Karpas-422 (cell line): Measurements from ENCODE around the gene CLDN8. TPM values are rescaled to one million over a fixed set of nuclear protein-coding genes. Genes with fewer than 3 reads are reported as not detected.
A peak's percentile ranks its signal among the peaks of the same experiment; 100 is the strongest.

Experiments used
- DNase-seq: peaks from one replicate; pipeline ENCODE4 v3.0.0-alpha.2; 2015
- H2AFZ ChIP-seq: fragments of 200-600 bp; sonication (generic); 2 replicates; pipeline ENCODE4 v1.6.1; 2014; ENCODE audit warnings: antibody characterized with exemption, low read length, mixed read lengths
- H3K27ac ChIP-seq: fragments of 200-600 bp; sonication (generic); 2 replicates; pipeline ENCODE4 v1.5.1; 2014; ENCODE audit warnings: mild to moderate bottlenecking, low read length, moderate library complexity
- H3K27me3 ChIP-seq: fragments of 200-600 bp; sonication (generic); 2 replicates; pipeline ENCODE4 v1.6.1; 2014; ENCODE audit warnings: low read length, mixed read lengths
- H3K36me3 ChIP-seq: fragments of 200-600 bp; sonication (generic); 2 replicates; pipeline ENCODE4 v1.6.1; 2014; ENCODE audit warnings: low read length, mixed read lengths; ENCODE audit not compliant: insufficient read depth
- H3K4me1 ChIP-seq: fragments of 200-600 bp; sonication (generic); 2 replicates; pipeline ENCODE4 v1.6.1; 2014; ENCODE audit warnings: mild to moderate bottlenecking, low read length, mixed read lengths
- H3K4me2 ChIP-seq: fragments of 200-600 bp; sonication (generic); 2 replicates; pipeline ENCODE4 v1.6.1; 2014; ENCODE audit warnings: low read length, low read depth, mild to moderate bottlenecking; ENCODE audit not compliant: poor library complexity, severe bottlenecking
- H3K4me3 ChIP-seq: fragments of 200-600 bp; sonication (generic); 2 replicates; pipeline ENCODE4 v1.5.1; 2014; ENCODE audit warnings: mild to moderate bottlenecking, antibody characterized with exemption, low read length, mixed read lengths
- H3K79me2 ChIP-seq: fragments of 200-600 bp; sonication (generic); 2 replicates; pipeline ENCODE4 v1.6.1; 2014; ENCODE audit warnings: mild to moderate bottlenecking, low read length, mixed read lengths
- H3K9ac ChIP-seq: fragments of 200-600 bp; sonication (generic); 2 replicates; pipeline ENCODE4 v1.6.0; 2014; ENCODE audit warnings: low read length
- H3K9me2 ChIP-seq: fragments of 200-600 bp; sonication (generic), shearing (Covaris generic); replicated peaks from 2 replicates; pipeline ENCODE4 v1.6.0; 2014; ENCODE audit warnings: mild to moderate bottlenecking, low read length, moderate library complexity; ENCODE audit not compliant: insufficient read depth
- H3K9me3 ChIP-seq: fragments of 300-700, 200-600 bp; sonication (generic); 2 replicates; pipeline ENCODE4 v1.6.1; 2014; ENCODE audit warnings: low read length, mixed read lengths
- H4K20me1 ChIP-seq: fragments of 200-600 bp; sonication (generic); 2 replicates; pipeline ENCODE4 v1.6.1; 2014; ENCODE audit warnings: mild to moderate bottlenecking, antibody characterized with exemption, low read length, low read depth; ENCODE audit not compliant: insufficient read depth
- total RNA-seq: library from RNA; depleted of rRNA; stranded (reverse); fragments of >200 nt; shearing (Covaris generic); gene quantifications from 2 replicates; pipeline ENCODE4 v1.2.3, GENCODE V29; 2014; ENCODE audit warnings: low replicate concordance

Gene CLDN8
- total RNA-seq, 1 experiment from 2014 or later = not detected

- Histone ChIP-seq H3K27ac (no peak overlapping the region), H3K4me2 (no peak overlapping the region), H3K27me3 (no peaks in the 10 kb centered on the region), H3K9me2 (no peaks in the 10 kb centered on the region), H2AFZ (no peak overlapping the region), H3K4me1 (no peaks in the 10 kb centered on the region), H3K36me3 (no peaks in the 10 kb centered on the region), H3K79me2 (no peaks in the 10 kb centered on the region), H3K9me3 (no peaks in the 10 kb centered on the region), H3K9ac (no peak overlapping the region), H4K20me1 (no peaks in the 10 kb centered on the region), H3K4me3 (no peak overlapping the region)
- DNase-seq = no peak
Measured at GRCh38 chr21:30227128-30227527, 11.2 kb upstream of the CLDN8 start.

- H3K27ac ChIP-seq = no peak overlapping the region
- H3K79me2 ChIP-seq = no peaks in the 10 kb centered on the region
- H3K27me3 ChIP-seq = 0 out of 2 replicates have a peak, but pooled peaks cover 3% of the 10 kb centered on the region
- H3K9ac ChIP-seq = no peak overlapping the region
- no peak overlapping the region for H3K4me3 ChIP-seq
- H3K9me2 ChIP-seq = no peaks in the 10 kb centered on the region
- no peaks in the 10 kb centered on the region for H3K9me3 ChIP-seq
- H2AFZ ChIP-seq = no peak overlapping the region
- no peaks in the 10 kb centered on the region for H3K4me1 ChIP-seq
- no peaks in the 10 kb centered on the region for H4K20me1 ChIP-seq
- H3K4me2 ChIP-seq = no peak overlapping the region
- H3K36me3 ChIP-seq = no peaks in the 10 kb centered on the region
- no peak for DNase-seq
Measured at GRCh38 chr21:30223596-30223995, 7.7 kb upstream of the CLDN8 start.

- H3K9me3 ChIP-seq = no peaks in the 10 kb centered on the region
- H3K36me3 ChIP-seq = no peaks in the 10 kb centered on the region
- H3K9ac ChIP-seq = no peak overlapping the region
- H3K27ac ChIP-seq = no peak overlapping the region
- H3K79me2 ChIP-seq = no peaks in the 10 kb centered on the region
- 0 out of 2 replicates have a peak, but pooled peaks cover 3% of the 10 kb centered on the region for H3K27me3 ChIP-seq
- DNase-seq = no peak
- H3K4me2 ChIP-seq = no peak overlapping the region
- no peaks in the 10 kb centered on the region for H4K20me1 ChIP-seq
- no peak overlapping the region for H3K4me3 ChIP-seq
- no peak overlapping the region for H2AFZ ChIP-seq
- no peaks in the 10 kb centered on the region for H3K9me2 ChIP-seq
- H3K4me1 ChIP-seq = no peaks in the 10 kb centered on the region
Measured at GRCh38 chr21:30222724-30223123, 6.8 kb upstream of the CLDN8 start.

GRCh38 chr21:30211071-30211470 lies 4.8 kb downstream of the CLDN8 start:
- Histone ChIP-seq H3K9me2 (no peaks in the 10 kb centered on the region), H3K9ac (no peak overlapping the region), H3K4me1 (peaks cover 4% of the 10 kb centered on the region), H3K4me2 (no peak overlapping the region), H3K4me3 (no peak overlapping the region), H4K20me1 (no peaks in the 10 kb centered on the region), H3K79me2 (no peaks in the 10 kb centered on the region), H3K27me3 (no peaks in the 10 kb centered on the region), H3K27ac (no peak overlapping the region), H3K9me3 (no peaks in the 10 kb centered on the region), H3K36me3 (no peaks in the 10 kb centered on the region), H2AFZ (no peak overlapping the region)
- DNase-seq = no peak

GRCh38 chr21:30209601-30210000 lies 6.3 kb downstream of the CLDN8 start:
- Histone ChIP-seq H3K79me2 (no peaks in the 10 kb centered on the region), H2AFZ (no peak overlapping the region), H3K27me3 (no peaks in the 10 kb centered on the region)

GRCh38 chr21:30207252-30207579 lies 8.7 kb downstream of the CLDN8 start:
- Histone ChIP-seq H3K27me3 (no peaks in the 10 kb centered on the region), H3K4me3 (no peak overlapping the region), H3K9me3 (no peaks in the 10 kb centered on the region), H3K27ac (no peak overlapping the region), H3K36me3 (no peaks in the 10 kb centered on the region), H3K9me2 (no peaks in the 10 kb centered on the region), H2AFZ (peak overlapping the region; percentile 28; the same call in 1 of the 2 replicates), H3K4me1 (peaks cover 4% of the 10 kb centered on the region), H3K4me2 (peak overlapping the region; percentile 24), H3K9ac (no peak overlapping the region), H4K20me1 (no peaks in the 10 kb centered on the region), H3K79me2 (no peaks in the 10 kb centered on the region)
- DNase-seq = no peak

More at GRCh38 chr21:30209601-30210000, 6.3 kb downstream of the CLDN8 start:
- Histone ChIP-seq H3K9ac (no peak overlapping the region), H3K36me3 (no peaks in the 10 kb centered on the region), H3K4me3 (no peak overlapping the region), H3K4me2 (no peak overlapping the region), H3K9me2 (no peaks in the 10 kb centered on the region), H3K9me3 (no peaks in the 10 kb centered on the region), H4K20me1 (no peaks in the 10 kb centered on the region), H3K27ac (no peak overlapping the region), H3K4me1 (peaks cover 4% of the 10 kb centered on the region)
- no peak for DNase-seq

- Histone ChIP-seq H2AFZ (peak overlapping the region; percentile 28; the same call in 1 of the 2 replicates), H3K9me3 (no peaks in the 10 kb centered on the region), H3K4me1 (peaks cover 4% of the 10 kb centered on the region), H3K27ac (no peak overlapping the region), H3K4me3 (no peak overlapping the region), H3K9ac (no peak overlapping the region), H3K4me2 (peak overlapping the region; percentile 24), H3K27me3 (no peaks in the 10 kb centered on the region), H3K79me2 (no peaks in the 10 kb centered on the region), H4K20me1 (no peaks in the 10 kb centered on the region), H3K9me2 (no peaks in the 10 kb centered on the region), H3K36me3 (no peaks in the 10 kb centered on the region)
- no peak for DNase-seq
Measured at GRCh38 chr21:30206551-30207251, 9.2 kb downstream of the CLDN8 start.

GRCh38 chr21:30200000-30200399 lies 15.9 kb downstream of the CLDN8 start:
- Histone ChIP-seq H3K27me3 (no peaks in the 10 kb centered on the region), H3K4me2 (no peak overlapping the region), H3K9me3 (no peaks in the 10 kb centered on the region), H3K4me1 (no peaks in the 10 kb centered on the region), H4K20me1 (no peaks in the 10 kb centered on the region), H3K36me3 (no peaks in the 10 kb centered on the region), H3K79me2 (no peaks in the 10 kb centered on the region), H3K4me3 (no peak overlapping the region), H2AFZ (no peak overlapping the region), H3K27ac (no peak overlapping the region), H3K9ac (no peak overlapping the region), H3K9me2 (no peaks in the 10 kb centered on the region)
- DNase-seq = no peak
